Dedifferentiated amniotic fluid mesenchymal stem cell (primary cell): ENCODE data around the gene RAD51B.

ENCODE experiments used
- DNase-seq: peaks from one replicate; pipeline ENCODE4 v3.0.0-alpha.2; 2016; ENCODE audit errors: extremely low spot score

Gene RAD51B

DNA sequence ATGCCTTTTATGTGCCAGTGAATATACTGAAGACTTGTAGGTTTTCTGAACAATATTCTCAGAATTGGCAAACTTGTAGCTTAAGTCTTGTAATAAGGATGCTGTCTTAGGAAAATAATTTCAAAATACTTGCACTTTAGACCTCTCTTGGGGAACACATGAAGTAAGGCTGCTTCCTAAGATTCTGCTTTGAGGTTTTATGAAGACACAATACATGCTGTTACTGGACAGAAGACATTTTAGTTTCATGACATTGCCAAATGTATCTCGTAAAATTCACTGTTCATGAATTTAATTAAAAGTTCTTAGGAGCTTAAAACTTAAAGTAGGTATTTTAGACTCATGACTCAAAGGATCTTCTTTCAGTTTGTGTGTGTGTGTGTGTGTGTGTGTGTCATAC, 80.7 kb downstream of the RAD51B start:
- DNase-seq, result no peak

DNA sequence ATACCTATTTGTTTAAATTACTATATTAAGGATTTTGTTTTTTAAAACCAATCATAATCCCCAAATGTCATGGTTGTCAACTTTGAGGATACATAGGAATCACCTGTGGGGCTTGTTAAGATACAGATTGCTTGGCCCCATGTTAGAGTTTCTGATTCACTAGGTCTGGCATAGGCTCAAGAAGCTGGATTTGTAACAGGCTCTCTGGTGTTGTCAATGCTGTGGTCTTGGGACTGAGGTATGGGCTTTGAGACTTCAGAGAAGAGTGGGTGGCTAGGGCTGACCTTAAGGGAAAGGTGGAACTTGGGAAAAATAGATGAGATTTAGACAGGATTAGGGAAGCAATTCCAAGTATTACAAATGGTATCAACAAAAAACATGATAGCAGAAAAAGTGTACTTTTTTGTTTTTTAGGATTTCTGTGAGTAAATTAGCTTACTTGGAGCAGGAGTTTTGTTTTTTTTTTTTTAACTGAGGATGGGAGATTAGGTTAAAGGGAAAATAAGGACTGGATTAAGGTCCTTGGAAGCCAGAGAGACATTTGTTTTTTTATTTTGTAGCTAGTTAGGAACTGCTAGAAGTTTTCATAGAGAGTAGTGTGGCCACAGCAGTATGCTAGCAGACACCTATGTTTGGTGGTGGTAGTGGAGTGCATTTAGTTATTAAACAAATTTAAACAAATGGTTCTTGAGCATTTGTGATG, 88.6 kb downstream of the RAD51B start:
- DNase-seq, result no peak

DNA sequence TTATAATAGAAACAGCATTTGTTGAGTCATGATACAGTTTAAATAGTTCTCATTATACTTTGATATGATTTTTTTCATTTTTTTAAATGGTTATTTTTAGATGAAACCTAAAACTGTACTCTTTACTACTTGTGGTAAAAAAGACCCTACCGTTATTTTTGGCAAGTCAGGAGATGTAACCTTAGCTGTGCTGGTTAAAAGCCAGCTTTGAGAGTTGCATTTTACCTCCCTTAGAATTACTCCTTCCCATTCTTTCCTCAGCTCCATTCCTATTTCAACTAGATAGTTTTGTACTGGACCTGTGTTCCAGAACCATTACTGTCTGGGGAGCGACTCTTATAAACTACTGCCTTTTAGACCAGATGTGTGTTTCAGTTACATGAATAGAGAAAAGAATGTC, 92.0 kb downstream of the RAD51B start:
- DNase-seq, result no peak

DNA sequence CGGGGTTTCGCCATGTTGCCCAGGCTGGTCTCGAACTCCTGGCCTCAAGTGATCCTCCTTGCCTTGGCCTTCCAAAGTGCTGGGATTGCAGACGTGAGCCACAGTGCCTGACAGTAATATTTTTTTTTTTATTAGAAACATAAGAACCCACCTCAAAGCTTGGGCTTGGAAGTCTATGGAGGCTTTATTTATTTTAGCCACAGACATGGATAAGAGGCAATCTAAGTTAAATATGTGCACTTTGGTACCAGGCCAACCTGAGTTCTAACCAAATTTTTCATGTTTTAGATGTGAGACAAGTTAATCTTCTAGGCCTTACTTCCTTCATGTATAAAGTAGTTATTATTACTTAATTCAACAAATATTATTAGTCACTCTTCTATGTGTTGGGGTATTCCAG, 96.9 kb downstream of the RAD51B start:
- DNase-seq, result no peak

DNA sequence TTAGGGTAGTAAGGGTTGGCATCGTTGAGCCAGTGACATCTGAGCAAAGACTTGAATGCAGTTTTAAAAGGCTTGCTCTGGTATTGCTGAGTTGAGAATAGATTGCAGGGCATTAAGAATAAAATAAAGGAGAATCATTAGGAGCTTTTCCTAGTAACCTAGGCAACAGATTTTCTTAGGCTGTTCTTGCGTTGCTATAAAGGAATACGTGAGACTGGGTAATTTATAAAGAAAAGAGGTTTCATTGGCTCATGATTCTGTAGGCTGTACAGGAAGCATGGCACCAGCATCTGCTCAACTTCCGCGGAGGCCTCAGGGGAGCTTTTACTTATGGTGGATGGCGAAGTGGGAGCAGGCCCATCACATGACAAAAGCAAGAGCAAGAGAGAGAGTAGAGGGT, 97.4 kb downstream of the RAD51B start:
- no peak for DNase-seq

DNA sequence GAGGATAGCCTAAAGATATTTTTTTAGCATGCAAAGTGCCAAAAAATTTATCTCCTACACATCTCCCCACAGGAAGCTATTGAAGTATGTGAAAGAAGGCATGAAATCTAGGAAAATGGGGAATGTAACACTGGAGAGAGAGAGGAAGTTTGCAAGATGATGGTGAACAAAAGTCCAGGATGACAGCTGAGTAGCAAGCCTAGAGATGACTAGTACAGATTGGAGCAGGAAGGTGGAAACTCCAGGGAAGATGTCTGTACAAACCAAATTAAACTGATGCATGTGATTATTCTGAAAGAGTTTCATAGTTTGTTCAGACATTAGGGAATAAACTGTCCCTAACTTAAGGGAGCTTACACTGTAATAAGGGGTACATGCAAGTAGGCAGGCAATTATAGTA, 99.3 kb downstream of the RAD51B start:
- no peak for DNase-seq

DNA sequence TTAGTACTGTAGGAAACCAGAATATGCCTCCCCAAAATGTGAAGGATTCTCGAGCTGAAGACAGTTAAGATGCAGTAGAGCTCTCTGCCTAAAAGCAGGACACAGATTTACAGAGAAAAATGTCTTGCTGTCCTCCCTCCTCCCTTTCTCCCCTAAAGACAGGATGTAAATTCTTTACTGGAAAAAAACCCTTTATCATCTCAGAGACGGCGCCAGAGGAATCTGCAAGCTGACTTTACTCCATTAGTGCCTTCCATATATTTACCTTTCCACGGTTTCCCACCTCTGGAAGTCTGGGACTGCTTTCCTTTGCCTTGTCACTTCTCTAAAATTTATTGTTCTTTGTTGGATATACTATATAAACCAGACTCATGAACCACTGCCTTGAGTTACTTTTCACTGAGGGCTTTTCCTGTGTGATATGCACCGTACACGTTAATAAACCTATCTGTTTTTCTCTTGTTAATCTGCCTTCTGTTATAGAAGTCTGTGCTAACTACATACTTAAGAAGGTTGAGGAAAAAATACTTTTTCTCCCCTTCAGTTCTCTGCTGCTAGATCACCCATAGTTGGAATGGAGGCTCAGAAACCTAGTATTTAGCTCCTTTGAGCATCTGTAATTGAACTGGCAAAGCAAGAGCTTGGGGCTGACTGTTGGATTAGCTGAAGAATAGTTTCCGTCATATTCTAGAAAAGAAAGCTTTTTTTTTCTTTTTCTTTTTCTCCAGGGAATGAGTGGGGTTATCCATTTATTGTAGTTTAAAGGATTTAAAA, 99.9 kb downstream of the RAD51B start:
- DNase-seq, result no peak

DNA sequence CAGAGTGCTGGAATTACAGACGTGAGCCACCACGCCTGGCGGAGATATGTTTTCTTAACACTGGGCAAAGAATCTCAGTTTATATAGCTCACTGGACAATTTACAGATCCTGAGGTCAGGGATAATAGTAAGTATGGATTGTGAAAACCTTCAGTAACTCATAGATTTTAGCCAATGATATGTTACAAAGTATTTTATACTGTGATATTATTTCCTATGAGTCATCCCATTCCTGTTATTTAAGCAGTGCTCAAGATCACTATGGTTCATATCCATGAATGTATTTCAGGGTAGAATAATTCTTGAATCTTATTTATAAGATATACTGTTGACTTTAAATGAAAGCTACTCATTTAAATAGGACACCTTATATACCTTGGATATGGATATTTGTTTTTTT, 107.2 kb downstream of the RAD51B start:
- DNase-seq, result no peak

DNA sequence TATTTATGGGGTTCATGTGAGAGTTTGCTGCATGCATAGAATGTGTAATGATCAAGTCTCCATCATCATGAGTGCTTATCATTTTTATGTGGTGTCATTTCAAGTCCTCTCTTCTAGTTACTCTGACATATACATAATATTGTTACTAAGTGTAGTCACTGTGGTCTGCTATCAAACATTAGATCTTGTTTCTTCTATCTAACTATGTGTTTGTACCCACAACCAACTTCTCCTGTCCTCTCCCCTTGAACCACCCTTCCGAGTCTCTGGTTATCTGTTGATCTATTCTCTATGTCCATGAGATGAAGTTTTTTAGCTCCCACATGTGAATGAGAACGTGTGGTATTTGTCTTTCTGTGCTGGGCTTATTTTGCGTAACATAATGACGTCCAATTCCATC, 107.7 kb downstream of the RAD51B start:
- DNase-seq, result no peak

DNA sequence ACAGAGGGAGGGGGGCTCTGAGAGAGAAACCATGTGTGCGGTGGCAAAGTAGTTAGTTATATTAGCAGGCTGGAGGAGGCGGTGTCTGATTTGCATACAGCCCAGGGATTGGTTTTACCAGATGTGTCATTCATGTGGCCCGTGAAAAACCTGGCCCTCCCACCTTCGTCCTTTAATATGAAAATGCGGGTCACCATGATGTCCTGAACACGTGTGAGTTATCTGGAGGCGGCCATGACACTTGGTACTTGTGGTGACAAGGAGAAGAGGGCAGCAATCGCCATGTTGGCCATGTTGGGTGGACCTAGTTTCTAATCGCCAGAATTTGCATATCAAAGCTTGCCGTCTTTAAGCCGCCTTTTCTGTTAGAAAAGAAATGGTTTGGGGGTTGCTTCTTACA, 108.8 kb downstream of the RAD51B start:
- DNase-seq, result no peak

DNA sequence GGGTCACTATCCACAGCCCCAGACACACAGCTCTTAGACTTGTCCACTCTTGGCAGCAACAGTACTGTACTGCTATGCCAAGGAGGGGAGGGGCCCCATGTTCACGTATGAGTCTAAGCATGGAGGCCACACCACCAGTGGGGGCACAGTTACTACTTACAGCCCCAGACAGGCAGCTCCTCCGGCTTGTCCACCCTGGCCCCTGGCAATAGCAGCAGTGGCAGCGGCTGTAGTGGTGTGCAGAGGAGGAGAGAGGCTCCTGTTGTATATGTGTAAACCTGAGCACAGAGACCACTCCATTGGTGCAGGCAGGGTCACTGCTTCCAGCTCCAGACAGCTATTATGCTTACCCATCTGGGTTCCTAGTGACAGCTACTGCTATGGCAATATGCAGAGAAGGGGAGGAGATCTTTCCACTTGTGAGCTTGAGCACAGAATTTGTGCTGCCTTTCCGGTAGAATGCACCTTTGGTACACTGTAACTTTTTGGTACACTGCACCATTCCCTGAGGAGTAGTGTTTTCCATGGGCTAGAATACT, 113.2 kb downstream of the RAD51B start:
- no peak for DNase-seq

DNA sequence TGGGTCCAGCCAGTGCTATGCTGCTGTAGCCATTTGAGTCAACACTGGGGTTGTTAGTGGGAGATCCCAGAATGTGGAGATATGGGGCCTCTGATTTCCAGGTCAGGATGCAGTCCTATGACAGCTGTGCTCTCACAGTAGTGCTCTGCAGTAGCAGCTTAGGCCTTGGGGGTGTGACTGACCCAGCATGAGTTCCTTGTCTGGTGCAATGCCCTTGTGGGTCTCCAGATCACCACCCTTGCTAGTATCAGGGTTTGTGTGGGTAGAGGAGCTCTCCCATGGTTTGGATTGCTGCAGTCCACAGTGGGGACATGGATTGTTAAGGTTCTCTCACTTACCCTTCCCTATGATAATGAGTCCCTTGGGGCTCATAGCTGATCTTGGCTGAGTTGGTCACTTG, 113.7 kb downstream of the RAD51B start:
- DNase-seq, result no peak

DNA sequence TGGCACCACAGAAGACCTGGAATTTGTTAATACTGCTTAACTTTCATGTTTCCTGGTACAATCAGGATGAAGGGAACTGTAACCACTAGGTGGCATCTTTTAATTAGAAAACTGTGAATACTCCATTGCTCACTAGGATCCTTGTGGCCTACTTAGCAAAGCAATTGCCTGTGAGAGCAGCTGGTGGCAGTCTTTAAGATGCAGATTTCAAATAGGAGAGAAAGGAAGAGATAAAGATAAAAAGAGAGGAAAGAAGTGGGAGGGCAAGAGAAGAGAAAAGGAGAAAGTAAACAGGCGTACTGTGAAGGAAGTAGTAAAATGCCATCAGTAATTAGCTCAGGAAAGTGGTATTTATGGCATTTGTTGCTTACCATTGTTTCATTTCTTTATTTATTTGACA, 114.5 kb downstream of the RAD51B start:
- DNase-seq, result peak; percentile 85

DNA sequence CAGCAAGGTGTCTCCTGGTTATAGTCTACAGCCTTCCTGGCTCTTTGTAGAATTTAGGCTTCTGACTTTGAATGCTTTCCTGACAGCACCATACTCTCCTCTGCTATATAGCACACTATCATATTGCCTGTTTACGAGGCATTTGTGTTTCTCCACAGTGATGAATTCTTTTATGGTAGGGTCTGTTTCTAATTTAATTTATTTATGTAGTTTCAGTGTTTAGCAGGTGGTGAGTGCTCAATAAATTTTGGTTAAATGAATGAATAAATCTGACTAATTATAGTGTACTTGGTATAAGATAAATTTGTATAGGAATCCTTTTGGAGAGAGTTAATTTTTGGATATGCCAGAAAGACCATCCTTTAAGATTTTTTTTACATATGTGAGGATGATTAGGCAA, 115.3 kb downstream of the RAD51B start:
- no peak for DNase-seq

DNA sequence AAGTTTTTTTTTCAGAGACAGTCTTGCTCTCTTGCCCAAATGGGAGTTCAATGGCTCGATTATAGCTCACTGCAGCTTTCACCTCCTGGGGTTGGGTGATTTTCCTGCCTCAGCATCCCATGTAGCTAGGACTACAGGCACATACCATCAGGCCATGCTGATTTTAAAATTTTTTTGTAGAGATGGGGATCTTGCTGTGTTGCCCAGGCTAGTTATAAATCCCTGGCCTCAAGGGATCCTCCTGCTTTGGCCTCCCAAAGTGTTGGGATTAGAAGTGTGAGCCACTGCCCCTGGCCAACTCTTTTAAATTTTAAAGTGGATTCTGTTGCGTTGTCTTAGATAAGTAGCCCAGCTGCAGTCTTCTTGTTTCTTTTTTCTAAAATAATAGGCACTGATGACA, 115.8 kb downstream of the RAD51B start:
- DNase-seq, result no peak

DNA sequence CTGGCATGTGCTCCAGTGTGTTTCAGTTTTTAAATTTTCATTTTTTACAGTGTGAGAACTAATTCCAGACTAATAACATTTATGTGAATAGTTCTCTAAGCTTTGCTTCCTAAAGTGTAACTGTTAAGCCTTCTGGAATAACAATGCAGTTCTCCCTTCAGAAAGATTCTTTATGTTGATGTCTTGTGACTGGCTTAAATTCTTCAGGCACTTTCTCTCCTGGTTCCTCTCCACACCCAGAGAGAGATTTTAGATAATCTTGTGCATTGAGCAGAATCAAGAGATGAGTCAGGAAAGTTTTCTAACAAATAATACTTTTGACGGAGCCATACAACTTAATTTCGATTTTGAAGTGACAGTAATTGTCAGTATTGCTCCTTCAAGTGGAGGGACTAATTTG, 118.5 kb downstream of the RAD51B start:
- DNase-seq, result no peak

DNA sequence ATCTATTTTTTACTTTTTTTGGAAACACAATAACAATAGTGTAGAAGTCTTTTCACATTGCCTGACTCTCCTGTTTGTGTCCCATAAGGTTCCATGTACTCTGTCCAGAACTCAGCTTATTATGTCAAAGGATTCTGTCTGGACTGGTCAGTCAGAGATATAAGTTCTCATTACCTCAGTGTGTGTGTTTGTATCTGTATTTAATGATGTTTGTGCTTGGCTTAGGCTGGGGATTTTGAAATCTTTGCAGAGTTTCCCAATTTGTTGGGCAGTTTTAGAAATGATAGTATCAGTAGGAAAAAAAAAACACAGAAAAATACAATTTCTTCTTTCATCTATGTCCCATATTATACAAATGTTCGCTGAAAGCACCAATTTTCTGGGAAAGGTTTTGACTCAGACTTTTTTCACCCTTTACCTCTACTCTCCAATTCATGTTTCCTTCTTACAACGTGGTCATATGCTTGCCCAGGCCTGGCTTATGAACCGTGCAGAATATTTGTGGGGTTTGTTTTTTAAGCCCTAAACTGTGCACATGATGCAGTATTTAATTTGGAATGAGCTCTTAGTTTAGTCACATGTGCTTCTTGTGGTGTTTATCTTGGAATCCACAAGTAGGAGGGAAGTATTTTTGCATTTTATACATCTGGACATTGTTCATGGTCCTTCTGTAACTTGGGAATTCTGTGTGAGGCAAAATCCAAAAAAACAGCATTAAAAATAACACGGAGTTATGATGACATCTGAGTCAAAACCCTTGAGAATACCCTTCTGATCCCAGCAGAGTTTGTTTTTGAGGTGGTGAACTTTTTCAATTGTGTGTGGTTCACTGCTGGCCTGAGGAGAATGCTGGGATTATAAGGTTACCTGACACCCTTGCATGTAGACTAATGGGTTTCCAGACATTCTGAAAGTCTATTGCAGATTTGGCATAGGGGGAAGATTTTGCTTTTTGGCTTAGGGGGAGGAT, 121.2 kb downstream of the RAD51B start:
- peak; percentile 89 for DNase-seq

DNA sequence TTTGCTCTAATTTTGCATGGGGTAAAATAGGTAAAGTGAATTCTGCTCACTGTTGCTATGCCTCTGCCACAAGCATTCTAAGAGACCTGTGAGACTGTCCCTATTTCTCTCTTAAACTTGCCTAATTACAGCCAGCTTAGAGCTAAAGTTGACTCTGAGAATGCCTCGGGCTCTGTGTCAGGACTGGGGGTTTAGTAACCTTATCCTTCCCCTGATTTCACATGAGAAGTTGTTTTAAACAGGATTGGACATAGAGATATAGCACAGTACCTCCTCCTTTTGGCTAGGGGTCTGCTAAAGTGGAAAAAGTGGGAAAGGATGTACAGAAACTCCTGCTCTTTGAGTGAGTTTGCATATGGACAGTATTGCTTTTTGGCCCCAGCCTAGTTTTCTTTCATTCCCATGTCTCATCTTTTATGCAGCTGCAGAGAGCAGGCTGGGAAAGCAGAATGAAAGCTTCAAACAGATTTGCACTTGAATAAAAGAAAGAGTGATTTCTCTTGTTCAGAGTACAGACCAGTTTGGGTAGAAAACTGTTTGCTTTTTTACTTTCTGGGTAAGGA, 122.0 kb downstream of the RAD51B start:
- DNase-seq, result peak; percentile 29

DNA sequence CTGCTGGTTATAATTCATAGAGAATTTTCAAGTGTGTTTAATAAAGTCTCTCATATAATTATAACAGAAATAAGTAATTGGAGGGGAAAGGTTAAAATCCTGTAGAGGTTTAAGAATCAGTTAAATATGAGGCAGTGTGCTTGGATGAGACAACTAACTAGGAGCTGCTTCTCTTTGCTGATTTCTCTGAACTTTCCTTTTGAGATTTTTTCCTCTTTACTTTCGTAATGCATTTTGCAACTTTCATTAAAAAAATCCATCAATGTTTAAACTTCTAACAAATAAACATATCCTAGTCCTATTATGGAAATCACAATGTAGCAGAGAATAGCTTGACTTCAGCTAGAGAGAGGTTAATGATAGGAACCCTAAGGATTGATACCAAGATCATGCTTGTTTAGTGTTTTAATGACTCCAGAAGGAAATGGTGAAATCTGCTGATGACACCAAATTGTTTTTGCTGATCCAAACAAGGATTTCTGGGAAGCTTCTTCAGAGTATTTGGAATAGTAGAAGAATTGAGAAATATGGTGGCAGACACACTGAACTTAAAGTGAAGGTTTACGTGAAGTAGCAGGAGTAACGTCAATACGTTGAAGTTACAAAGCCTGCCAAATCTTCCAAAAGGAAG, 122.6 kb downstream of the RAD51B start:
- DNase-seq, result no peak

DNA sequence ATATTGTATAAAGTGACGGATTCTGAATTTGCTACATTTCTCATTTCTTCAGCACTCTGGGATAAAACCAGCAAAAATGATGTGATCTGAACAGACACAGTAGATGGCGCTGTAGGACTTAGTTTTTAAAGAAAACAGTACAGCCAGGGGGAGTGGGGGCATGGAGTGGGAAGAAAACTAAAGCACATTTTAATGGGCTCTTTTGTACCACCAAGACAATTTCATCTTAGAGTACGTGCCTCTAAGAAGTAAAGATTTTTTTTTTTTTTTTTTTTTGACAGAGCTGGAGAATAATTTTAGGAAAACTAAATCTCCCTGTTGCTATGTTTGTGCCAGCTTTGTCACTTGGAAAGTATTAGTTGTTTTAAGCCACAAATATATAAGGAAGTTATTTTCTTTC, 124.4 kb downstream of the RAD51B start:
- peak; percentile 92 for DNase-seq

DNA sequence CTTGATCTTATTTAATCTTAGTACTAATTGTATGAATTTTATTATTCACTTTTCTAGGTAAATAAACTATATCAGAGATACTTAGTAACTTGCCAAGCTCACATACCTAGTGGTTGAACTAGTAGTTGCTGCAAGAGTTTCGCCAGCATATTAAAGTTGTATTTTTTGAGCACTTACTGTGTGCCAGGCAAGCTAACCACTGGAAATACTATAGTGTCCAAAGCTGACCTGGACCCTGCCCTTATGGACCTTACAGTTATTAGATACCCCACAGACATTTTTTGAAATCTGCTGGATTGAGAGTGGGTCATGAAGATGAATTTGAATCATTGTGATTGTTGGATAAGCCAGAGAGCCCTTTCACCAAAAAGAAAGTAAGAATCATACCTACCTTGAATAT, 125.0 kb downstream of the RAD51B start:
- DNase-seq, result no peak
